GM21737 (cell line): ENCODE results near the gene CPSF3.
"Not testable (repeated sequence)": the region's sequence is repeated elsewhere in the genome, so short reads cannot be mapped to it uniquely, and the experiment has no call there.

Source experiments
- ATAC-seq: cut with Tn5 transposase; IDR thresholded peaks from one replicate; pipeline ENCODE4 v1.9.1; 2021; ENCODE audit warnings: mild to moderate bottlenecking, moderate library complexity; ENCODE audit not compliant: unreplicated experiment

CPSF3 gene

GRCh38 chr2:9498210-9498609, 74.8 kb downstream of the CPSF3 start:
- no peak for ATAC-seq

GRCh38 chr2:9508931-9509330, 85.5 kb downstream of the CPSF3 start:
- no peak for ATAC-seq

- not testable (repeated sequence) for ATAC-seq
Observed at GRCh38 chr2:9513946-9514345, 90.5 kb downstream of the CPSF3 start.

- ATAC-seq, result no peak
Observed at GRCh38 chr2:9517118-9517782, 93.8 kb downstream of the CPSF3 start.

- ATAC-seq, result no peak
Observed at GRCh38 chr2:9518163-9518562, 94.7 kb downstream of the CPSF3 start.

- ATAC-seq, result no peak
Observed at GRCh38 chr2:9518780-9519179, 95.3 kb downstream of the CPSF3 start.

GRCh38 chr2:9519250-9519649, 95.8 kb downstream of the CPSF3 start:
- ATAC-seq, result no peak
